Choroid plexus epithelial cell (primary cell): ENCODE data around the gene BANK1.
A peak's percentile ranks its signal among the peaks of the same experiment; 100 is the strongest.

Experiments
- DNase-seq: peaks from one replicate; pipeline ENCODE4 v3.0.0-alpha.2; 2010; ENCODE audit warnings: low read depth
- H3K4me3 ChIP-seq: 2 replicates; pipeline ENCODE4 v1.5.1; 2011; ENCODE audit warnings: low read depth, mild to moderate bottlenecking, control low read depth, low read length, moderate library complexity
- TF ChIP-seq, protein P1 (sequence below): conservative IDR thresholded peaks from 2 replicates; pipeline ENCODE4 v1.5.1; 2011; ENCODE audit warnings: low read depth, mild to moderate bottlenecking, control low read depth, inconsistent platforms, low read length, moderate library complexity

Gene BANK1

DNA sequence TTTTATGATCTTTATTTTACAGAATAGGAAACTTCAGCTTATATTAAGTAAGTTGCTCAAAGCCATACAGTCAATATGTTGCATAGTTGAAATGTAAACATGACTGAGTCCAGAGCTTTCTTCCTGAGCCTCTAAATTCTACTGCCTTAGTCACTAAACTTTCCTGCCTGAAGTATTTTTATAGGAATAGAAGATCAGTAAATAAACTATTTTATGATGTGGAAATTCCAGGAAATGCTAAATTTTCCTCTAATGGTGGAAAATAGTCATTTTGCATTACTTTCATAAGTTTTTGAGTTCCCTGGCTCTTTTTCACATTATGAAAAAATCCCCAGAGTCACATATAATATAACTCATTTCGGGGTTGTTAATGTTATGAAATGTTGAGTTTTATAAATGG, 182.8 kb downstream of the BANK1 start:
- no peak for DNase-seq
- H3K4me3 ChIP-seq: no peak overlapping the region
- TF ChIP-seq, protein P1, sequence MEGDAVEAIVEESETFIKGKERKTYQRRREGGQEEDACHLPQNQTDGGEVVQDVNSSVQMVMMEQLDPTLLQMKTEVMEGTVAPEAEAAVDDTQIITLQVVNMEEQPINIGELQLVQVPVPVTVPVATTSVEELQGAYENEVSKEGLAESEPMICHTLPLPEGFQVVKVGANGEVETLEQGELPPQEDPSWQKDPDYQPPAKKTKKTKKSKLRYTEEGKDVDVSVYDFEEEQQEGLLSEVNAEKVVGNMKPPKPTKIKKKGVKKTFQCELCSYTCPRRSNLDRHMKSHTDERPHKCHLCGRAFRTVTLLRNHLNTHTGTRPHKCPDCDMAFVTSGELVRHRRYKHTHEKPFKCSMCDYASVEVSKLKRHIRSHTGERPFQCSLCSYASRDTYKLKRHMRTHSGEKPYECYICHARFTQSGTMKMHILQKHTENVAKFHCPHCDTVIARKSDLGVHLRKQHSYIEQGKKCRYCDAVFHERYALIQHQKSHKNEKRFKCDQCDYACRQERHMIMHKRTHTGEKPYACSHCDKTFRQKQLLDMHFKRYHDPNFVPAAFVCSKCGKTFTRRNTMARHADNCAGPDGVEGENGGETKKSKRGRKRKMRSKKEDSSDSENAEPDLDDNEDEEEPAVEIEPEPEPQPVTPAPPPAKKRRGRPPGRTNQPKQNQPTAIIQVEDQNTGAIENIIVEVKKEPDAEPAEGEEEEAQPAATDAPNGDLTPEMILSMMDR: no peak

DNA sequence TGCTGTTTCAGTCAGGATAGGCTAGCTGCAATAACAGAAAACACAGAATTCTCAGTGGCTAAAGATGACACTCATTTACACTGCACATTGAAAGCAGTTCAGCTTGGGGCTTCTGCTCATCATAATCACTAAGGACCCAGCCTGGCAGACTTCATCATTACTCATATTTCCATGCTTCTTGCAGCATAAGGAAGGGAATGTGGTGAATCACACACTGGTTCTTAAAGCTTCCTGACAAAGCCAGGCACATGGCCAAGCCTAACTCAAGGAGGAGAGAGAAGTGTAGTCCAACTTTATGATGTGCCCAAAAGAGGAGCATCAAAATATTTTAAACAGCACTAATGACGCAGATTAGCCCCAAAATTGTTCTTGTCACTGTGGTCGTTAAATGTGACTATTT, 186.5 kb downstream of the BANK1 start:
- no peak overlapping the region for H3K4me3 ChIP-seq
- DNase-seq: peak; percentile 98
- TF ChIP-seq, protein P1: no peak

DNA sequence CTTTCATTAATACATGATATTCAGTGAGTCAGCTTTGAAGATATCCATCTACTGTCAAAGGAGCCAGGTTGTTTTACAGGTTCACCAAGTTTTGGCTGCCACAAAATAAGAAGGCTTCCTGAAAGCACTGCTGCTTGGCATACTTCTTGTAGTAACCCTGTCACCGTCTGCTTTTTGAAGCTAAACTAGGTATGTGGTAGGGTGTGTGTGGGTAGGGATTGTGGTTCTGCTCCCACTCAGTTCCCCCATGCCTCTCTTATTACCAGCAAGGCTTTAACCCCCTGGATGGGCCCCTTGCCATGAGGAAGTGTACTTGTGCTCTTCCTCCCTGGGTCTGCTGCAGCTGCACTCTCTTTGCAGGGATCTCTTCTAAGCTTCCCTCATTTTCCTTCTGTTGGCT, 191.2 kb downstream of the BANK1 start:
- H3K4me3 ChIP-seq: no peak overlapping the region
- DNase-seq: no peak
- TF ChIP-seq, protein P1: no peak

DNA sequence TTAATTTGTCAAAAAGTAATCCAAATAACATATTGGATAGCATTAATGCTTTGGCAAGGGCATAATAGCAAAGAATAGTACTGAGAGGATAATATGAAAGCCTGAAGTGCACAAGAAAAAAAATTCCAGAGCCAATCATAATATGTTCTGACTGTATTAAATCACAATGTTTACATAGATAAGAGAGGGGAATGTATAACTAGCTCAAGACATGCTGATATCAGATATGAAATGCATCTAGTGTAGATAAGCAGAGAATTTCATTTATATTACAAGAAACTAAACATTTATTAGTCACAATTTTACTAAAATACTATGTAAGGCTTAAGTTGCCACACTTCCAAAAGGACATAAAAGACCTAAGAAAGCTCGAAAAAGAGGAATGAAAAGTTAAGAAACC, 193.3 kb downstream of the BANK1 start:
- H3K4me3 ChIP-seq: no peak overlapping the region
- no peak for DNase-seq
- TF ChIP-seq, protein P1: no peak

DNA sequence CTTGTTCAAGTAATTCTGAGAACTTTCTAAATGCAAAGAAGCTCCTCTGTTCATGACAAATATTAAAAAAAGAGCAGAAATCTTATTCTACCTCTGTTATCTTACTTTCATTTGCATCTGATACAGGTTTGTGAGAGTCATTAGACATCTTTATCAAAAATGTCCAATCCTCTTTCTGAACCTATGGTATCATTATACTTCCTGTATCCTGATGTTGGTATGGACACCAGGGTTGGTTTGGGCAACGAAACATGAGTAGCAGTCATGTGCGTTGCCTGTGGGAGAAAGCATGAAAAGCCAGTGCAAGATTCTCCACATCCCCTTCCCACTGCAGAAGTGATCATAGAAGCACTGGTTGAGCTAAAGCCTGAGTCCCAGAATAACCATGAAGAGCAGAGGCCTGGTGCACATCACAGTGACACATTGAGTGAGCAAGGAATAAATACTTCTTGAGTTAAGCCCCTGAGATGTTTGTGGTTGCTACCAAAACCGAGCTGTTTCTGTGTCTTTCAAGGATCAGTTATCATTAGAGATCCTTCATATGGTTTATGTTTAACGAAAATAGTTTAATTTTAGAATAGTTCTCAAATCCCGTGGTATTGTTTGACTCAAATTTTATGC, 197.2 kb downstream of the BANK1 start:
- no peak overlapping the region for H3K4me3 ChIP-seq
- DNase-seq: no peak
- TF ChIP-seq, protein P1: no peak

DNA sequence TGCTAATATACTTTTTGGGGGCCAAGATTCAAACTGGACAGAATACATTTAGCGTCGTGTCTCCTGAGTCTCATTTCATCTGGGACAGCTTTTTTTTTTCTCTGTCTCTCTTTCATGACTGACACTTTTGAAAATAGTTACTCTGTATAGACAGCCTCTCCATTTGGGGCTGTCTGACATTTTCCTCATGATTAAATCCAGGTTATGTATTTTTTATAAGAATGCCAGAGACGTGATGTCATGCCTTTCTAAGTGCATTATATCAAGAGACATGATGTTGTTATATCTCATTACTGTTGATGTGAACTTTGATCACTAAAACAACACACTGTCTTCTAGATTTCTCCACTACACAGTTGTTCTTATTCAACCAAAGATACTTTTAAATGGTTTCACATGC, 199.0 kb downstream of the BANK1 start:
- TF ChIP-seq, protein P1: no peak
- no peak overlapping the region for H3K4me3 ChIP-seq
- DNase-seq: no peak

DNA sequence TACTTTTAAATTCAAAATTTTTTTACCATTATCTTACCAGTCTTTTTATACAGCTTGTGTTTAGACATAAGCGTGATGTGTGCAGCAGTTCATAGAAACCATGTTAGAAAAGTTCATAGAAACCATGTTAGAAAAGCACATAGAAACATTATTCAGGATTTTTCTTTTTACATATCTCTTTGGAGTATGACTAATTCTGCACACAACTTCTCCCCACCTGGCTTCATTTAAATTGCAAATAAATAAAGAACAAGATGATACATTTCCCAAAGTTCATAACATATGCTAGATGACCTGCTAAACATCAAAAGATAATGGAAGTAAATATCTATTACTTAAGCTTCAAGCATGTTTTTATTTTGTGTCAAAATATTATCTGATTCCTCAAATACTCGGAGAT, 201.9 kb downstream of the BANK1 start:
- TF ChIP-seq, protein P1: no peak
- no peak overlapping the region for H3K4me3 ChIP-seq
- no peak for DNase-seq
